Measurements from ENCODE around the gene TXNDC11.
"Not testable (repeated sequence)": the region's sequence is repeated elsewhere in the genome, so short reads cannot be mapped to it uniquely, and the experiment has no call there.

Gene TXNDC11, protein sequence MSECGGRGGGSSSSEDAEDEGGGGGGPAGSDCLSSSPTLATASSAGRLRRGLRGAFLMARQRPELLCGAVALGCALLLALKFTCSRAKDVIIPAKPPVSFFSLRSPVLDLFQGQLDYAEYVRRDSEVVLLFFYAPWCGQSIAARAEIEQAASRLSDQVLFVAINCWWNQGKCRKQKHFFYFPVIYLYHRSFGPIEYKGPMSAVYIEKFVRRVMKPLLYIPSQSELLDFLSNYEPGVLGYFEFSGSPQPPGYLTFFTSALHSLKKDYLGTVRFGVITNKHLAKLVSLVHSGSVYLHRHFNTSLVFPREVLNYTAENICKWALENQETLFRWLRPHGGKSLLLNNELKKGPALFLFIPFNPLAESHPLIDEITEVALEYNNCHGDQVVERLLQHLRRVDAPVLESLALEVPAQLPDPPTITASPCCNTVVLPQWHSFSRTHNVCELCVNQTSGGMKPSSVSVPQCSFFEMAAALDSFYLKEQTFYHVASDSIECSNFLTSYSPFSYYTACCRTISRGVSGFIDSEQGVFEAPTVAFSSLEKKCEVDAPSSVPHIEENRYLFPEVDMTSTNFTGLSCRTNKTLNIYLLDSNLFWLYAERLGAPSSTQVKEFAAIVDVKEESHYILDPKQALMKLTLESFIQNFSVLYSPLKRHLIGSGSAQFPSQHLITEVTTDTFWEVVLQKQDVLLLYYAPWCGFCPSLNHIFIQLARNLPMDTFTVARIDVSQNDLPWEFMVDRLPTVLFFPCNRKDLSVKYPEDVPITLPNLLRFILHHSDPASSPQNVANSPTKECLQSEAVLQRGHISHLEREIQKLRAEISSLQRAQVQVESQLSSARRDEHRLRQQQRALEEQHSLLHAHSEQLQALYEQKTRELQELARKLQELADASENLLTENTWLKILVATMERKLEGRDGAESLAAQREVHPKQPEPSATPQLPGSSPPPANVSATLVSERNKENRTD

DNA sequence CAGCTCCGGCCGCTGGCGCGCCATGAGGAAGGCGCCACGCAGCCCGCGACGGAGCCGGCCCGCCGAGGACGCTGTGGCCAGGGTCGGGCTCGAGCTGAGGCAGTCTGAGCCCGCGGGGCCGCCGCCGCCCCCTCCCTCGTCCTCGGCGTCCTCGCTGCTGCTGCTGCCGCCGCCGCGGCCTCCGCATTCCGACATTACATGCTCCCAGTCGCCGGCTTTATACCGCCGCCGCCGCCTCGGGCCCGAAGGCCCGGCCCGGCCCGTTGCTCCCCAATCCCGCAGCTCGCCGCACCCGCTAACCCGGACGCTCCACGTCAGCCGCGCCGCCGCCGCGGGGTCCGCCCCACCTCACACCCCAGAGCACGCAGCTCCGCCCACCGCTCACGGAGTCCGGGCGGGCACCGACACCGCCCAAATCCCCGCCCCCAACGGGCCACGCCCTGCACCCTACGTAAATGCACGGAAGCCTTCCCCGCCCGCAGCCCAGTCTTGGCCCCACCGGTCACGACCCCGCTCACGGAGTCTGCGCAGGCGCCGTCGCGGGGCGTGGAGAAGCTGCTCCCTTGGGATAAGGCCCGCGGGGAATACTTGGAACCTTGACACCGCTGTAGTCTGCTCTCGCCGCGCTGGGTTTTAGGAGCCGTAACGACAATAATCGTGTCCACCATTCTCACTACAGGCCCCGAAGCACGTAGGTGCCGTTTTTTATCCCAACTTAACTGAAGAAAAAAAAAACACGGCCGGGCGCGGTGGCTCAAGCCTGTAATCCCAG is at the start of gene TXNDC11:
TXNDC11 (minus strand) TSS at position 322 of the 772 bp plus-strand sequence; CDS start at position 195, 127 bp downstream.
- DNase-seq (ENCODE audit: low read depth), result peak; percentile 97

DNA sequence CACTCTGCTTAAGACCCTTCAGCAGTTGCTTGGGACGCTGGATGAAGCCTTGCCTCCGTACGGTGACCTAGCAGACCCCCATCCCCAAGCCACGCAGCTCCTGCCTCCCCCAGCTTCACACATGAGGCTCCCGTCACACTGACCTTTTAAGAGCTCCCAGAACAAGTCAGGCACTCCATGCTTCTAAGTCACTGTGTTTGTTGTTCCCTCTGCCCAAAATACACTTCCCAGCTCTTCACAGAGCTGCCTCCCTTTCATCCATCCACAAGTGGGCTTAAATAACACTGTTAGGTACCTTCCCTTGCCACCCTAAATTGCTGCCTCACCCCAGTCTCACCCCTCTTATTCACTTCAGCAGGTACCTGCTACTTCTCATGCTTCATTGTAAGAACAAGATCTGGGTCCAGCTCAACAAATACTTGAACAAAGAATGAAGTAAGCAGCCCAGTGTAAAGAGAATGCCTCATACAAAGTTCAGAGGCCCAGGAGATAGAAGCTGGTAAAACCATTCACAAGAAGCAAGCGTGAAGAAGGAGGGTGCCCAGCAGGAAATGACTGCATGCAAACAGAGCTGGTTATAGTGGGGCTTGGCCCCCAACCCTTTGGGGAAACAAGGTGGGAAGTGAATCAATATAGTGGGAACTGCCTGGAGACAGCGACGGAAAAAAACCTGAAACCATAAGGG is 48.6 kb upstream of the TXNDC11 start:
- DNase-seq (ENCODE audit: low read depth), result no peak

DNA sequence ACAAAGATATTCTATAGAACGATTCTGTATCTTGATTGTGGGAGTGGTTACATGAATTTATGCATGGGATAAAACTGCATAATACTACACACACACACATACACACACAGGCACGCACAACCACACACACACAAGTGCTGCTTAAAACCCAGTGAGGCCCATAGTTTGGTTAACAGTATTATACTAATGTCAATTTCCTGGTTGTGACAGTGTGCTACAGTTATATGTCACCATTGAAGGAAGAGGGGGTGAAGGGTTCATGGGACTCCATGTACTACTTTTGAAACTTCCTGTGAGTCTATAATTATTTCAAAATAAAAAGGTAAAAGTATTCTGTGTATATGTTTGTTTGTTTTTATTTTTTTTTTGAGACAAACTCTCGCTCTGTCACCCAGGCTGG is 46.3 kb upstream of the TXNDC11 start:
- no peak for DNase-seq (ENCODE audit: low read depth)

DNA sequence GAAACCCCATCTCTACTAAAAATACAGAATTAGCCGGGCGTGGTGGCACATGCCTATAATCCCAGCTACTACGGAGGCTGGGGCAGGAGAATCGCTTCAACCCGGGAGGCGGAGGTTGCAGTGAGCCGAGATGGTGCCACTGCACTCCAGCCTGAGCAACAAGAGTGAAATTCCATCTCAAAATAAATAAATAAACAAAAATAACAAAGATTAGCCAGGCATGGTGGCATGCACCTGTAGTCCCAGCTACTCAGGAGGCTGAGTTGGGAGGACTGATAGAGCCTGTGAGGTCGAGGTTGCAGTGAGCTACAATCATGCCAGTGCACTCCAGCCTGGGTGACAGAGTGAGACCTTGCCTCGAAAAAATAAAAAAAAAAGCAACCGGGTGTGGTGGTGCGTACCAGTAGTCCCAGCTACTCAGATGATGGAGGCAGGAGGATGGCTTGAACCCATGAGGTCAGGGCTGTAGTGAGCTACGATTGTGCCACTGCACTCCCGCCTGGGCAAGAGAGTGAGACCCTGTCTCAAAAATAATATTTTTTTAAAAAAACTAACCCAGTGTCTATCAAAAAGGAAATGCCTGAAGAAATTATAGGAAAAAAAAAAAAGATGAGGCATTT is 42.4 kb upstream of the TXNDC11 start:
- not testable (repeated sequence) for DNase-seq (ENCODE audit: low read depth)

DNA sequence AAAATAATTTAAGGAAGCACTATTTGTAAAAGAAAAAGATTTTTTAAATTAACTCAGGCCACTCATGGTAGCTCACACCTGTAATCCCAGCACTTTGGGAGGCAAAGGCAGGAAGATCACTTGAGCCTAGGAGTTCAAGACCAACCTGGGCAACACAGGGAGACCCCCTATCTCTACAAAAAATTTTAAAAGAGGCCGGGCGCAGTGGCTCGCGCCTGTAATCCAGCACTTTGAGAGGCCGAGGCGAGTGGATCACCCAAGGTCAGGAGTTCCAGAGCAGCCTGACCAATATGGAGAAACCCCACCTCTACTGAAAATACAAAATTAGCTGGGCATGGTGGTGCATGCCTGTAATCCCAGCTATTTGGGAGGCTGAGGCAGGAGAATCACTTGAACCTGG is 41.7 kb upstream of the TXNDC11 start:
- not testable (repeated sequence) for DNase-seq (ENCODE audit: low read depth)

DNA sequence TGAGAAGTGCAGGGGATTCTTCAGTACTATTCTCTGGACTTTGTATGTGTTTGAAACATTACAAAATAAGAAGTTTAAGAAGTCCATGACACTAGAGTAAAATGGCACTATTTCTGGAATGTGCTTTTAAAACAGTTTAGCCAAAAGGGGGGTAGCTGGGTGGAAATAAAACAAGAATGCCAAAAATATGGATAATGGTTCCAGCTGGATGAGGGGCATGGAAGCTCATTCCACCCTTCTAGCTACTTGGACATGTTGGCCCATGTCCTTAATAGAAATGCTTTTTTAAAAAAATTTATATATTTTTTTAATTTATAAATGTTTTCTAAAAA is 41.3 kb upstream of the TXNDC11 start:
- no peak for DNase-seq (ENCODE audit: low read depth)

DNA sequence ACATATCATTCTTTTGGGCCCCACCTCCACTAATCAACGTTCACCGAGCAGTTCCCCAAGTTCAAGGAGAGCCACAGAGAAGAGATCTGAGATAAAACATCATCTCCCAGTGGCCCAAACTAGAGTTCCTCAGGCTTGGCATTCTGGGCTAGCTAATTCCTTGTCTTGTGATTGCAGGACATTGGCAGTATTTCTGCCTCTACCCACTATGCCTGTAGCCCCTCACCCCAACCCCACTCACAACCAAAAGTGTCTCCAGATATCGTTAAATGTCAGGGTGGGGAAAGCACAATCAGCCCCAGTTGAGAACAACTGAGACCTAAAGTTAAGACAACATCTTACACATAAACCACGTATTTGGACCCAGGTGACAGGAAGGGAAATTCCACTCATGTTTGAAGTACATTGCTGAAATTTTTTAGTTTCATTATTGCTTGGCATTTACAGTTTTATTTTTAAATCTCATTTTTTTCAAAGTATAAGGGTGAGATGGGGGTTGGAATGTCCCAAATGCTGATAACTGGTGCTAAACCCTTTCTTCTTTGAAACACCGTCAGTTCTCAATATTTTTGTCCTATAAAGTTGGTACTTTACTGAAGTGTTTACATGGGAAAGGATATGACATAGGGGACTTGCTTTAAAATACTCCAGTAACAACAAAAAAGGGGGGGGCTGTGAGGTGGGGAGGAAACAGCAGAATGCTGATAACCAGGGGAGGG is 40.8 kb upstream of the TXNDC11 start:
- DNase-seq (ENCODE audit: low read depth), result peak; percentile 44

DNA sequence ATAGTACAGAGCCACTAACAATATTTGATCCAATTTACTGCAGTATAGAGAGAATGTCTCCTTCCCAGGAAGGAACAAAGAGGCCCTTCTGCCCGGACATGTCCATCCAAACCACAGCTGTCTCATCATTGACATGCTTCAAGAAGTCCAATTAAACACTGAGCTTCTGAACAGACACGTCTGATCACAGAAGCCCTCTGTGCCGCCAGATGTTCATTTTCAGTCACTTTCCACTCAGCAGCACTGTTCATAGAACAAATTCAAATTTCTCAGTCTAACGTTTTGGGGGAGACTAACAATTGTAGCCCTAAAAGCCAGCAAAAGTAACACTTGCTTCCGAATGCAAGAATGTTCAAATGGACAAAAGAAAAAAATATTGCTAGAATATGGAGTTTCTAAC is 39.1 kb upstream of the TXNDC11 start:
- no peak for DNase-seq (ENCODE audit: low read depth)

DNA sequence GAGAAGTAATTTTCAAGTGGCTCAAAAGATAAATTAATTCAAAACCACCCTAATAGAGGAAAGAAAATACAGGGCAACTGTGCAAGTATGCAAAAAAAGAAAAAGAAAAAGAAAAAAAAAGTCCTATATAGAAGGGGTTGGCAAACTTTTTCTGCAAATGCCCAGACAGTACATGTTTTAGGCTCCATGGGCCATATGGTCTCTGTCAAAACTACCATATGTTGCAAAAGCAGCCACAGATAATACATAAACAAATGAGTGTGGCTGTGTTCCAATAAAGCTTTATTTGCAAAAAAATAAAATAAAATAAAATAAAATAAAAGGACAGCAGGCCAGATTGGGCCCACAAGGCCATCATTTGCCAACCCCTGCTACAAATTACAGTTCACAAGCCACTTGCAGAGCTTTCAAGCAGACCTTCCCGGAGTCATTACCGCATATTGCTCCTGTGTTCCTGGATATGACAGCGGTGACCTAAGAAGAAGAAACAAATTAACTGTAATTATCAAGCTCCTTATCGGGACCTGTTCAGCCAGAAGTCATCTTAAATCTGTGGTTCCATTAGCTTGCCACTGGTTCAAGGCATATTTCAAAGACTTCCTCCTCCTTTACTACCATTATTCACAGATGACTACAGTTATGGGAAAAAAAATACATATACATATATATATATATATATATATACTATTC is 38.5 kb upstream of the TXNDC11 start:
- peak; percentile 66 for DNase-seq (ENCODE audit: low read depth)

DNA sequence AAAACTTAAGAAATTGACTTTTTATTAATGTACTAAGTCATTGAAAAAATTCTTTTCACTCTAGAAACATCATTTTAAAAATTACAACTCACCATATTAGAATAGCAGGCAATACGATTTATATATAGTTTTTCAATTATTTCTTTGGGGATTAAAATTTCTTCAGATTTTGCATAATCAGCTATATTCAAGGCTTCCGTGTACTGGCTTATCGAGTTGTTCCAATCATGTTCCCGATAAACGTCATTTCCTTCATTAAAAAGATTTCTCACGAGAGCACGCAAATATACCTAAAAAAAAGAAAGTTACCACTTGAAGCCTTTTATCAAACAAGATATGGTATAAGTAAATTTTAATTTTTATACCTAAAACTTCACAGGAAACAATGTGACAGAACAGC is 36.4 kb upstream of the TXNDC11 start:
- no peak for DNase-seq (ENCODE audit: low read depth)

DNA sequence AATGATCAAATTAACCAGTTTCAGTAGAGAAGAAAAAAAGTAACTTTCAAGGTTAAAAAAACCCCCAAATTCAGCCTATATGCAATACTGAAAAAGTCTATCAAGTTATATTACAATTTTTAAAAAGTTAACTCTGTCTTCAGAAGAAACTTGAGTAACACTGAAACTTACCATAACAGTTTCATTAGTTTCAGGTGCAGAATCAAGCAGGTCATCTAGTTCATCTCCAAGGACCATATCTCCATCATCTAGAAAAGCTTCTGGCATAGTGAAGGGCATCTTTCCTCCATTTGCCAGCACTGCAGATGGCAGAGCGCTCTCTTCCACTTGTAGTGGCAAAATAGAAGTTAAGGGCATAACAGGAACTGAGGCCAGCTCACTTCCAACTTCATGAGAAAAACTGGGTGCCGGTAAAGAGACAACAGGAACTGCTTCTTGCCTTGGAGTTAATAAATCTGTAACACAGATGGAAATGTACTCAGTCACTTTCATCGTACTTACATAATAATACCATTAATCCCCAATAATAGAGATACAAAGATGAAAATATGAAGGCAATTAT is 31.5 kb upstream of the TXNDC11 start:
- no peak for DNase-seq (ENCODE audit: low read depth)

DNA sequence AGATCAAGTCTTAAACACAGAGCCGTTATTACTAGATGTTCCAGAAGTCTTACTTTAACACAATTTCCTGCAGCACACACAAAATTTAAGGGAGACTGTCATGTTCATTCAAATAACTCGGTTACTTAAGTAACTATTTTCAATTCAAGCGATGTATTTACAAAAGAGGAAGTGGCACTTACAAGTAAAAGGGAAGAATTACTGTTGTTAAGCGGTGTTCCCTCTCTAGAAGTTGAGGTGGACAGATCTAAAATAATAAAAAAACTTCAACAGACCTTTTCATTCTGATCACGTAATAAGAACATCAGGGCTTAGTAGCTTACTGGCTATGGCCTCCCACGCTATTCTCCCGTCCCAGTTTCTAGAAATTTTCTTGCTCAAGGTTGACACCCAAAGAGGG is 26.2 kb upstream of the TXNDC11 start:
- no peak for DNase-seq (ENCODE audit: low read depth)

DNA sequence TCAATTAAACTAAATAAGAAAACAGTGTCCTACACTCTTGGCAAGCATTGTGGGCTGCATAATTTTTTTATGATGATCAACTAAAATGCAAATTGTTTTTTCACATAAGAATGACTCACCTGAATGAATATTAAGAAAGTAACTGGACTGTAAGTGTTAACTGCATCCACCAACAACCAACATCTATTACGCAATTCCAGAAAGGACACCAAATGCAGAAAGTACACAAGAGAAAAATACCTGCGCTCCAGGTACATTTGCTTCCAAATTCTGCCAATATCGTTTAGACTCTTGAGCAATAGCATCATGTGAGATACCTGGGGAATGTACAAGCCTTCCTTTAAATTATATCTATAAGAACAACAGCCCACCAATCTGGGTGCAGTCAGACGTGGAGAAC is 19.8 kb upstream of the TXNDC11 start:
- DNase-seq (ENCODE audit: low read depth), result no peak

DNA sequence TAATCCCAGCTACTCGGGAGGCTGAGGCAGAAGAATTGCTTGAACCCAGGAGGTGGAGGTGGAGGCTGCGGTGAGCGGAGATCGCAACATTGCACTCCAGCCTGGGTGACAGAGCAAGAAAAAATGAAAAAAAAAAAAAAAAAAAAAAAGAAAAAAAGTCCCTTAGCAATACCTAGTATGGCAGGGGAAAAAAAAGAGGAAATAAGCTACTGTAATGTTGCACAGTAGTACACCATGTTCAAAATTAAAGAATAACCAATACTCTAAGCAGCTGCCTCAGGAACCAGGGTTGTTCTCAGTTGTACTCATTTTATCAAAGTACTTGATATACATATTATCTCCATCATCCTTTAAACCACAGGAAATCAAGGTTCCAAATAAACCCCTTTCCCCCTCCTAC is 17.3 kb upstream of the TXNDC11 start:
- DNase-seq (ENCODE audit: low read depth), result no peak

DNA sequence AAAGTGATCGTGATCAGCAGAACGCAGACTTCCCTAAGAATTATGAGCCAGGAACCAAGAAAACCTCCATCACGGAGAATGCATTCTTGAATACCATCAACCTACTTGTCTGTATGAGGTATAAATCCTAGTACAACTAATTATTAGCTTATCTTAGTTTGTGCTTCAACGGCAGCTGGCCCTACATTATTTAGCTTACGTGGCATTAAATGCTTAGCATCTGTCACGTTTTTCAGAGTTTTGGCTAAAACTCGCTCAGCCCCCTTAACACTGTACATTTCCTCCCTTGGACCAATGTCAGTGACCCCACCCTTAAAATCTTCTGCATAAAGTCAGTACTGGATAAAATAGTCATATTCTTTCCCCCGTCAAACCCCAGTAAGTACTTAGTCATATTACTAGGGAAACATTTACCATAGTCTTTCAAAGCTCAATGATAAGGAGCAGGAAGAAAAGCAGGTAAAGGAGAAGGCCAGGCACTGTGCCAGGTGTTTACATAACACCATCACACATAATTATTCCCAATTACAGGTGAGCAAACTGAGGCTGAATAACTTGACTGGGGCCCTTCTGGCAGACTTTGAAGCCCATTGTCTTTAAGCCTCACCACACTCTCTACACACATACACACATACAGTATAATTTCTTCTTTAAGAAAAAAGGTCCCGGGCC is 16.6 kb upstream of the TXNDC11 start:
- DNase-seq (ENCODE audit: low read depth), result no peak

DNA sequence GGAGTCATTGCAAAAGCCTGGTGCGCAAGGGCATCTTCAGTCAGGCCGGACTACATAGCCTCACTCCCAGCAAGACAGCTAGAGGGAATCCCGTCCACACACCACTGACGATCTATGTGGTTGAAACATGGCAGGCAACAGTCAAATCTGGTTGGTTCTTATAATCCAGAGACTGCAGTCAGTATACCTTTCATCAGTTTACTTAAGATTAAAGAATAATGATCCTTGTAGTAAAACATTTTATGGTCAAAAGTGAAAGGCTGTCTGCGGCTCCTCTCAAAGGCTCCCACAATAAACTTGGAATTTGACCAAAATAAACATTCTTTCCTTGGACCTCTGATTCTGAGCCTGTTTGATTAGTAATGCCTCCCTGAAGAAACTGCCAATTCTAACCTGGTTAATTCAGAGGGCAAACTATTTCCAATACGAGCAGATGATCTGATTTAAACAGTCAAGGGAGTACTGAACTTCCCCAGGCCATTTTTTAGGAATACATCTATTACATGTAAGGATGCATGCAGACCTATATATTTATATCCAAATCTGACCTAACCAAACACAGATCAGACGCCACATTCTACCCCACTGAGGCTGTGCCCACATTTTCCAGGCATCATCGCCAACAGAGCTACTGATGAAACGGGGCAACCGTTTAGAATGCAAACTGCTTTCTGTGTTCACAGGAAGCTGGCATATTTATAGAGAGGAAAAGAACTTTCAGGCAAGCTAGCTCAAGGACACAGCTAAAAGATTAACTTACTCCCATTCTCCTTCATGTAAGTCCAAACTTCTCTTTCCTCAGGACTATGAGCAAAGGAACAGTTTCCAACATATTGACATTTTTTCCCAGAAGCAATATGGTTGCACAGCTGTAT is 15.3 kb upstream of the TXNDC11 start:
- peak; percentile 99 for DNase-seq (ENCODE audit: low read depth)

DNA sequence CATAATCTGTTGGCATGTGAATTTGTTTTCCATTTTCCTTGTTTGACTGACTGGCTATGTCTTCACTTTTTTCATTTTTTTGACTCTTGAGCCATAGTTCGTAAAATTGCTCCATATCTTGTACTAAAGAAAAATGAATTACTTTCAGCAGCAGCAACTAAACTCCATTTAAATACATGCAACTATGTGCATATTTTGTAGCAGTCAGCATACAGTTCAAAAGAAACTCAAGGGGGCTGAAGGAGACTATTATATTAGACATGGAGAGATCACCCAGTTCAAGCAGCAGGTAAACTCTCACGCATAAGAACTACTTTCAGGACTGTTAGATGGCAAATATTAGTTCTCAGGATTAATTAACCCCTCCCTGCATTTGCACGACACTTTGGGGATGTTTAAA is 13.6 kb upstream of the TXNDC11 start:
- DNase-seq (ENCODE audit: low read depth), result no peak

Data from amniotic epithelial cell (primary cell).